Coronary artery (tissue), 2 donors: ENCODE measurements around the gene PGD.
"Not testable (repeated sequence)": the region's sequence is repeated elsewhere in the genome, so short reads cannot be mapped to it uniquely, and the experiment has no call there.

Experiments used
- DNase-seq: peaks from one replicate; pipeline ENCODE4 v3.0.0-alpha.2; 2017; ENCODE audit warnings: low spot score
- H3K27ac ChIP-seq, 2 donors: fragments of 200-600 bp; sonication (generic); one replicate each; pipeline ENCODE4 v1.5.1; 2016 to 2019
- H3K4me3 ChIP-seq: fragments of 200-600 bp; sonication (generic); 2 replicates; pipeline ENCODE4 v1.5.1; 2016; ENCODE audit warnings: mild to moderate bottlenecking, moderate library complexity
- TF ChIP-seq, protein P1 (sequence below): fragments of 200-600 bp; sonication (generic); IDR thresholded peaks from one replicate; pipeline ENCODE4 v1.5.1; 2019; ENCODE audit warnings: antibody characterized with exemption

PGD gene

DNA sequence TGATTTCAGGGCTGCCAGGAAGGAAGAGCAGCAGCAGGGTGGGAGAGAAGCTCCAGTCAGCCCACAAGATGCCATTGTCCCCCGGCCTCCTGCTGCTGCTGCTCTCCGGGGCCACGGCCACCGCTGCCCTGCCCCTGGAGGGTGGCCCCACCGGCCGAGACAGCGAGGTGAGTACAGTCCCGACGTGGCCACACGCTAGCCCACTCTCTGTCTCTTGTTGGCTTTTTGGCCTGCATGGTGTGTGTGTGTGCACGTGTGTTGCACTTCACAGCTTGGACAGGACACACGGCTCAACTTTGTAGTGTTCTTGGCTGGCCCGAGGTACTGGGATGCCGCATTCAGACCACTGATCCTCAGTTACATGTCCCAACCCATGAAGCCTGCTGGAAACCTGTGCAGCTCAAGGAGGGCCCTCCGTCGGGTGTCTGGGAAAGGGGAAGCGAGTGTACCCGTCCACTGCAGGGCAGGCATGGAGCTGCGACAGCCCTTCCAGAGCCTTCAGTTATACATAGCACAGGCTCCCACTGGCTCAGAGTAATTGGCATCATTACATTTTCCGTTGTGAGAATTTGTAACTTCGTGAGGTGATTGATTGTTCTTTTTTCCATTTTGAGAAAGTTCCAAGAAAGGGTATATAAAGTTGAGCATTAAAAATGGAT is 51.4 kb downstream of the PGD start:
- no peak for DNase-seq
- TF ChIP-seq, protein P1, sequence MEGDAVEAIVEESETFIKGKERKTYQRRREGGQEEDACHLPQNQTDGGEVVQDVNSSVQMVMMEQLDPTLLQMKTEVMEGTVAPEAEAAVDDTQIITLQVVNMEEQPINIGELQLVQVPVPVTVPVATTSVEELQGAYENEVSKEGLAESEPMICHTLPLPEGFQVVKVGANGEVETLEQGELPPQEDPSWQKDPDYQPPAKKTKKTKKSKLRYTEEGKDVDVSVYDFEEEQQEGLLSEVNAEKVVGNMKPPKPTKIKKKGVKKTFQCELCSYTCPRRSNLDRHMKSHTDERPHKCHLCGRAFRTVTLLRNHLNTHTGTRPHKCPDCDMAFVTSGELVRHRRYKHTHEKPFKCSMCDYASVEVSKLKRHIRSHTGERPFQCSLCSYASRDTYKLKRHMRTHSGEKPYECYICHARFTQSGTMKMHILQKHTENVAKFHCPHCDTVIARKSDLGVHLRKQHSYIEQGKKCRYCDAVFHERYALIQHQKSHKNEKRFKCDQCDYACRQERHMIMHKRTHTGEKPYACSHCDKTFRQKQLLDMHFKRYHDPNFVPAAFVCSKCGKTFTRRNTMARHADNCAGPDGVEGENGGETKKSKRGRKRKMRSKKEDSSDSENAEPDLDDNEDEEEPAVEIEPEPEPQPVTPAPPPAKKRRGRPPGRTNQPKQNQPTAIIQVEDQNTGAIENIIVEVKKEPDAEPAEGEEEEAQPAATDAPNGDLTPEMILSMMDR = no peak

DNA sequence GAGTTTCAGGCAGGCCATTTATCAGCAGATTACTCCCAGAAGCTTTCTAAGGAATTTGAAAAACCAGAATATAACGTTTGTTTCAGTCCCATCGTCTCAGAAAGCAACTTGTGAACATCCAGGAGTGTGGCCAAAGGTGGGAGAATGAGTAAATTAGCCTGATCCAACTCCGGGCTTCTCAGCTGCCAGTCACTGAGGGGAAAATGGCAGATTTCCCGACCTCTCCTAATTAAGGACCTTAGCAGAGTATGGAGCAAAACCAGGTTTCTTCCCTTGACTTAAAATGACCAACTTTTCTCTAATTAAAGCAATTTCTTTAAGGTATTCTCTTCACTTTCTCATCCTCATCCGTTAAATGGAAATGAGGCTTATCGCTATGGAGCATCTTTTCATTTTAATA is 52.0 kb downstream of the PGD start:
- Histone ChIP-seq H3K4me3 (no peak overlapping the region), H3K27ac (no peak overlapping the region)
- no peak for DNase-seq
- TF ChIP-seq, protein P1 = no peak

More for the DNA sequence above, 51.4 kb downstream of the PGD start:
- Histone ChIP-seq H3K4me3 (no peak overlapping the region), H3K27ac (no peak overlapping the region)

DNA sequence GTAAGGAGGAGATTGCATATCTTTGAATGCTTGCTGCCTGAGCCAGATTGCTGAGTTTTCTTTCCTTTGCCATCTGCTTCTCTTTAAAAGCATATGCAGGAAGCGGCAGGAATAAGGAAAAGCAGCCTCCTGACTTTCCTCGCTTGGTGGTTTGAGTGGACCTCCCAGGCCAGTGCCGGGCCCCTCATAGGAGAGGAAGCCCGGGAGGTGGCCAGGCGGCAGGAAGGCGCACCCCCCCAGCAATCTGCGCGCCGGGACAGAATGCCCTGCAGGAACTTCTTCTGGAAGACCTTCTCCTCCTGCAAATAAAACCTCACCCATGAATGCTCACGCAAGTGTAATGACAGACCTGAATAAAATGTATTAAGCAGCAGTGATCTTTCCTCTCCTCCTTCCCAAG is 52.4 kb downstream of the PGD start:
- Histone ChIP-seq H3K4me3 (peak overlapping the region; percentile 30), H3K27ac (no peak overlapping the region)
- TF ChIP-seq, protein P1 = no peak
- DNase-seq = no peak

DNA sequence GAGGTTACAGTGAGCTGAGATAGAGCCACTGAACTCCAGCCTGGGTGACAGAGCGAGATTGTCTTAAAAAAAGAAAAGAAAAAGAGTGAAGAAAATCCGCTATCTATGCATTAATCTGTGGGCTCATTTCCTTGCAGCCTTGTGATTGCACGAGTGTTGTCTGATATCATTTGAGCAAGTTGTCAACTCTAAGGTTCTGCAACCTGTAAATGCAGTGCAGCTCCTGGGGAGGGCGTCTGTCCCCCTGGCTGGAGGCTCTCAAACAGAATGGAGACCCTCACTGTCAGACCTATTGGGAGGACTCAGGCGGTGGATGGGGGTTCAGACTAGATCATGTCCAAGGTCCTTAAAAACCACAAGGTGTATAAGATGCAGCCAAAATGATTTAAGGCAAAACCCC is 57.2 kb downstream of the PGD start:
- Histone ChIP-seq H3K27ac (no peak overlapping the region), H3K4me3 (no peak overlapping the region)
- TF ChIP-seq, protein P1 = no peak
- no peak for DNase-seq

DNA sequence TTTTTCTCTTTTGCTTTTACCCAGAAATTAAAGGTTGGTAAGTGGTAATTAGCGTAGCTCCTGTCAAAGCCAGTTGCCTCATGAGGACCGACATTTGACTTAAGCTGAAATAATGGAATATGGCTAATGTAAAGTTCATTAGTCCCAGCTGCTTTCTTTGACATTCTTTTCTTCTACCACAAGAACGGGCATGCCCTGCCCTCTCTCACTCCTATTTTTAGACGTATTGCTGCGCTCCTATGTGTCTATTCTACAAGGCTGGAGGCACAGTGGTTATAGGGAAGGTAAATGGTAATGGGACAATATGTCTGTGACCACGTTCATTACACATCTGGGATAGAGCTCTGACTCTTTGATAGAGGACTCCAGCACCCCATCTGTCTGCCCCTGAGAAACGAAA is 57.8 kb downstream of the PGD start:
- TF ChIP-seq, protein P1 = no peak
- DNase-seq = no peak
- Histone ChIP-seq H3K4me3 (no peak overlapping the region), H3K27ac (no peak overlapping the region)

DNA sequence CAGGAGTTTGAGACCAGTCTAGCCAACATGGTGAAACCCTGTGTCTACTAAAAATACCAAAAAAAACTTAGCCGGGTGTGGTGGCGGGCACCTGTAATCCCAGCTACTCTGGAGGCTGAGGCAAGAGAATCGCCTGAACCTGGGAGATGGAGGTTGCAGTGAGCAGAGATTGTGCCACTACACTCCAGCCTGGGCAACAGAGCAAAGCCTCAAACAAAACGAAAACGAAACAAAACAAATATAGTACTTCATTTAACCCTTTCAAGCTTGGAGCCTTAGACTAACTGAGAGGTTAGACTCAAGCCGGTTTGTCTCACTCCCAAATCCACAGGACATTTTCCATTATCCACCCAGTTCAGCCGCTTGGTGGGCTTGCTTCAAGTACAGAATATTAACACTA is 58.6 kb downstream of the PGD start:
- H3K4me3 ChIP-seq, DNase-seq, H3K27ac ChIP-seq: not testable (repeated sequence)

DNA sequence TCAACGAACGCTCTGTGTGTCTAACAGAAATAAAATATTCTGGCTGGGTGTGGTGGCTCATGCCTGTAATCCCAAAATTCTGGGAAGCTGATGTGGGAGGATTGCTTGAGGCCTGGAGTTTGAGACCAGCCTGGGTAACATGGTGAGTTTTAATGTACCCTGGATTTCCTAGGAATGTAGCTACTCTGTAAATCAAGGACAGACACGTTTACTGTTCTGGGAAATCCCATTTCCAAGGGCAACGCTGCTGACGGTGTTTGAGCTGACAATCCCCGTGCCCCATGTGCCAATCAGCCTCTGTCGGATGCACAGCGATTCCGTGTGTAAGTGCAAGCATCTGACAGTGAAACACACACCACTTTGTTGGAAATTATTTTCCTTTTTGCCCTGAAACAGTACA is 59.0 kb downstream of the PGD start:
- Histone ChIP-seq H3K27ac (no peak overlapping the region), H3K4me3 (no peak overlapping the region)
- DNase-seq = no peak
- TF ChIP-seq, protein P1 = no peak

DNA sequence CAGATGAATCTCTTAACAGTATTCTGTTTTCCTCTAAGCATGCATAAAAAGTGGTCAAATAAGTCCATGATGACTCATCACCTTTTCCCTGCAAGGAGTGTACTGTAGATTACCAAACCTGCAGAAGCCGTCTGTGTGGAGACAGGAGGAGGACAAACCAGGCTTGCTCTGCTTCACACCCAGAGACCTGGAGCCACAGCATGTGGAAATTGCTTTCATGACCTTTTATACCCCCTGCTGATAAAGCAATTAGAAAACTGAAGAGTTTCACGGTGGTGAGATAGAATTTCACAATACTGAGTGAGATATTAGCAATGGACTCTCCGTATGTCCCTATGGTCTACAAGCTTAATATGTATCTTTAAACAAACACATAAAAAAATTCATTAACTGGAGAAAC is 60.3 kb downstream of the PGD start:
- Histone ChIP-seq H3K4me3 (no peak overlapping the region), H3K27ac (no peak overlapping the region)
- DNase-seq = no peak
- TF ChIP-seq, protein P1 = no peak
